IMR-90 (cell line): Measurements from ENCODE around the gene RALGPS1. TPM values are rescaled to one million over a fixed set of nuclear protein-coding genes. Genes with fewer than 3 reads are reported as not detected.

Source experiments
- ATAC-seq: fragments of 200-7000 bp; cut with Tn5 transposase; 2 replicates; pipeline ENCODE4 v1.9.1; 2020; ENCODE audit warnings: low read depth, mild to moderate bottlenecking, moderate library complexity
- BruUV-seq: library from RNA; stranded (reverse); fragments of 400-500 nt; replicated peaks from 2 replicates; lab custom pipeline; 2021; lab: Mats Ljungman, UMichigan
- CTCF ChIA-PET: fragments of 300-600 bp; formaldehyde crosslinking; extraction: SDS; loops from one replicate; lab custom pipeline; 2021; ENCODE audit warnings: antibody characterized with exemption; lab: Yijun Ruan, JAX
- POLR2A ChIA-PET: fragments of 300-600 bp; sonication (Branson Sonifier 250); formaldehyde crosslinking; loops from one replicate; lab custom pipeline; 2022; ENCODE audit warnings: antibody characterized with exemption; ENCODE audit not compliant: unreplicated experiment; lab: Charles Lee
- DNase-seq: peaks from one replicate; pipeline ENCODE4 v3.0.0; 2013
- H2AFZ ChIP-seq: replicated peaks from 2 replicates; pipeline ENCODE3; 2013; ENCODE audit warnings: low read length, mild to moderate bottlenecking; ENCODE audit not compliant: poor library complexity
- H2AK5ac ChIP-seq: 2 replicates; pipeline ENCODE4 v1.6.1; 2013; ENCODE audit warnings: low read depth, low read length, inconsistent platforms
- H2AK9ac ChIP-seq: replicated peaks from 2 replicates; pipeline ENCODE3; 2013; ENCODE audit warnings: mild to moderate bottlenecking, low read depth, low read length, moderate library complexity; ENCODE audit not compliant: poor library complexity
- H2BK120ac ChIP-seq: 2 replicates; pipeline ENCODE4 v1.6.1; 2013; ENCODE audit warnings: low read depth, low read length, inconsistent platforms
- H2BK15ac ChIP-seq: 3 replicates; pipeline ENCODE4 v1.6.1; 2013; ENCODE audit warnings: low read depth, low read length, inconsistent platforms
- H2BK20ac ChIP-seq: 2 replicates; pipeline ENCODE4 v1.6.1; 2013; ENCODE audit warnings: low read depth, mild to moderate bottlenecking, inconsistent platforms, low read length, moderate library complexity
- H2BK5ac ChIP-seq: 2 replicates; pipeline ENCODE4 v1.6.1; 2013; ENCODE audit warnings: mild to moderate bottlenecking, low read depth, low read length, inconsistent platforms; ENCODE audit not compliant: poor library complexity, severe bottlenecking
- H3K14ac ChIP-seq: replicated peaks from 2 replicates; pipeline ENCODE4 v1.6.1; 2013; ENCODE audit warnings: low read depth, low read length, inconsistent platforms
- H3K18ac ChIP-seq: 2 replicates; pipeline ENCODE4 v1.6.1; 2013; ENCODE audit warnings: low read depth, low read length, control low read depth
- H3K23ac ChIP-seq: 2 replicates; pipeline ENCODE4 v1.6.1; 2013; ENCODE audit warnings: low read depth, low read length, inconsistent platforms
- H3K27ac ChIP-seq: 2 replicates; pipeline ENCODE4 v1.5.1; 2013; ENCODE audit warnings: mild to moderate bottlenecking, control low read depth, low read length; ENCODE audit not compliant: insufficient read depth
- H3K27me3 ChIP-seq: 2 replicates; pipeline ENCODE4 v1.6.1; 2013; ENCODE audit warnings: low read length; ENCODE audit not compliant: control insufficient read depth, insufficient read depth
- H3K36me3 ChIP-seq: 2 replicates; pipeline ENCODE4 v1.6.1; 2013; ENCODE audit warnings: low read length, mixed read lengths; ENCODE audit not compliant: control insufficient read depth, insufficient read depth
- H3K4ac ChIP-seq: 2 replicates; pipeline ENCODE4 v1.6.1; 2013; ENCODE audit warnings: low read depth, low read length, inconsistent platforms
- H3K4me1 ChIP-seq: 2 replicates; pipeline ENCODE4 v1.6.1; 2013; ENCODE audit warnings: low read length, mixed read lengths; ENCODE audit not compliant: control insufficient read depth, insufficient read depth
- H3K4me2 ChIP-seq: 2 replicates; pipeline ENCODE4 v1.6.1; 2013; ENCODE audit warnings: low read depth, mild to moderate bottlenecking, control low read depth, low read length, moderate library complexity
- H3K4me3 ChIP-seq: 2 replicates; pipeline ENCODE4 v1.5.1; 2013; ENCODE audit warnings: low read depth, mild to moderate bottlenecking, control low read depth, low read length, moderate library complexity; ENCODE audit not compliant: insufficient read depth
- H3K56ac ChIP-seq: 2 replicates; pipeline ENCODE4 v1.6.1; 2013; ENCODE audit warnings: low read length, inconsistent platforms; ENCODE audit not compliant: insufficient read depth; ENCODE audit errors: extremely low read depth
- H3K79me1 ChIP-seq, 2 experiments: 2 replicates each; pipeline ENCODE4 v1.6.1; 2013; ENCODE audit warnings: low read length in 2 of 2, inconsistent platforms in 1 of 2, low read depth in 1 of 2
- H3K9ac ChIP-seq: 2 replicates; pipeline ENCODE4 v1.6.1; 2013; ENCODE audit warnings: low read depth, low read length, control low read depth
- H3K9me1 ChIP-seq: 2 replicates; pipeline ENCODE4 v1.6.1; 2013; ENCODE audit warnings: low read length, inconsistent platforms; ENCODE audit not compliant: insufficient read depth
- H3K9me3 ChIP-seq: 2 replicates; pipeline ENCODE4 v1.6.1; 2013; ENCODE audit warnings: low read length; ENCODE audit not compliant: control insufficient read depth, insufficient read depth
- H4K20me1 ChIP-seq: 2 replicates; pipeline ENCODE4 v1.6.1; 2013; ENCODE audit warnings: low read length, inconsistent platforms; ENCODE audit not compliant: insufficient read depth
- H4K5ac ChIP-seq: 2 replicates; pipeline ENCODE4 v1.6.1; 2013; ENCODE audit warnings: mild to moderate bottlenecking, low read depth, low read length, control low read depth
- H4K8ac ChIP-seq, 2 experiments: 2 replicates each; pipeline ENCODE4 v1.6.1; 2013; ENCODE audit warnings: low read depth in 2 of 2, low read length in 2 of 2, control low read depth in 1 of 2, inconsistent platforms in 1 of 2
- H4K91ac ChIP-seq: 2 replicates; pipeline ENCODE4 v1.6.1; 2013; ENCODE audit warnings: low read depth, low read length, inconsistent platforms; ENCODE audit not compliant: insufficient read depth
- BHLHE40 ChIP-seq: fragments of 150-350 bp; IDR thresholded peaks from 2 replicates; pipeline ENCODE4 v1.6.1; 2016; ENCODE audit warnings: mild to moderate bottlenecking, low read depth, low read length
- CHD1 ChIP-seq: IDR thresholded peaks from 2 replicates; pipeline ENCODE4 v1.6.1; 2012; ENCODE audit warnings: low read depth, low read length, improper control_type of control experiment
- FOS ChIP-seq: fragments of 150-350 bp; IDR thresholded peaks from 2 replicates; pipeline ENCODE4 v1.6.1; 2016; ENCODE audit warnings: low read depth, low read length
- MAFK ChIP-seq: IDR thresholded peaks from 2 replicates; pipeline ENCODE4 v1.6.1; 2012; ENCODE audit warnings: low read depth, low read length, improper control_type of control experiment
- MXI1 ChIP-seq: IDR thresholded peaks from 2 replicates; pipeline ENCODE4 v1.6.1; 2012; ENCODE audit warnings: low read depth, mild to moderate bottlenecking, low read length, moderate library complexity, borderline replicate concordance
- NFE2L2 ChIP-seq: fragments of 150-350 bp; IDR thresholded peaks from 2 replicates; pipeline ENCODE4 v1.6.1; 2016; ENCODE audit warnings: low read depth, mild to moderate bottlenecking, low read length
- POLR2A ChIP-seq: IDR thresholded peaks from 2 replicates; pipeline ENCODE4 v1.6.1; 2012; ENCODE audit warnings: mild to moderate bottlenecking, low read depth, low read length
- RAD21 ChIP-seq: IDR thresholded peaks from 2 replicates; pipeline ENCODE4 v1.6.1; 2012; ENCODE audit warnings: low read length, improper control_type of control experiment
- RCOR1 ChIP-seq: IDR thresholded peaks from 2 replicates; pipeline ENCODE4 v1.6.1; 2012; ENCODE audit warnings: mild to moderate bottlenecking, low read length, improper control_type of control experiment; ENCODE audit not compliant: insufficient replicate concordance
- SMC3 ChIP-seq: fragments of 150-350 bp; IDR thresholded peaks from 2 replicates; pipeline ENCODE4 v1.6.1; 2016; ENCODE audit warnings: low read depth, mild to moderate bottlenecking, antibody characterized with exemption, low read length, moderate library complexity
- USF2 ChIP-seq: fragments of 150-350 bp; IDR thresholded peaks from 2 replicates; pipeline ENCODE4 v1.6.1; 2017; ENCODE audit warnings: mild to moderate bottlenecking, antibody characterized with exemption, low read length, low read depth
- WGBS, 2 experiments: methylation state at CpG; one replicate each; pipeline versions ENCODE4 v1.1.5 to v1.1.7; 2013; ENCODE audit warnings: missing lambda C conversion rate in 2 of 2; ENCODE audit not compliant: insufficient read length in 1 of 2; ENCODE audit errors: extremely low coverage in 2 of 2; 5-methylcytosine and 5-hydroxymethylcytosine counted together
- dilution Hi-C: fragments of 300-500 bp; cut with HindIII; formaldehyde crosslinking; loops from one replicate; pipeline ENCODE4 v1.14.3; 2018; ENCODE audit warnings: low sequenced_read_pairs; ENCODE audit not compliant: unreplicated experiment
- in situ Hi-C: fragments of 300-500 bp; cut with MboI; formaldehyde crosslinking; loops from 3 replicates; pipeline ENCODE4 v1.14.3; 2019; ENCODE audit warnings: low sequenced_read_pairs, inconsistent platforms, mixed read lengths
- intact Hi-C: fragments of 100-400 bp; cut with micrococcal nuclease; formaldehyde crosslinking; loops from 2 replicates; pipeline ENCODE4 v1.10.0; 2022
- polyA plus RNA-seq, 3 experiments: library from polyadenylated mRNA; depleted of rRNA; stranded (reverse); fragments of >200 nt; gene quantifications; 2 replicates each; pipeline ENCODE4 v1.2.3, GENCODE V29; 2012; ENCODE audit warnings: low replicate concordance in 1 of 3
- total RNA-seq: library from RNA; depleted of rRNA; stranded (reverse); fragments of >200 nt; gene quantifications from 2 replicates; pipeline ENCODE4 v1.2.3, GENCODE V29; 2012

RALGPS1 gene
- total and polyA plus RNA-seq, 2 of the 4 experiments (the other 2 are of a cell fraction) = 0.90 to 2.8 TPM

DNA sequence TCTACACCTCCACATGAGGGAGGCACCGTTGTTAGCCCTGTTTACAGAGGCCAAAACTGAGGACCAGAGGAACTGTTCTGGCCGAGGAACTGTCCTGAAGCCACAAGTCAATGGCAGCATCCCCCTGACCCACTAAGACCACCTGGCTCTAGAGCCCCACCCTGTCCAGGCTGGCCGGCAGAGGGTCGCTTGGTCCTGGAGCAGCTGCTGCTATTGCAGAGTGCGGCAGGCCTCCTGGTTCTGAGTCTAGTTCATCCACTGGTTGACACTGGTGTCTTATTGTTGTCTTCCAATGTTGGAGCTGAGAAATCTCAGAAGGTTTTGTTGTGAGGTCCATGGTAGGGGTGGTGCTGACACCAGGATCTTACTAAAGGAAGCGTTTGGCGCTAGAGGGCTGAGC, 234.4 kb downstream of the RALGPS1 start:
- no peak for DNase-seq
- H3K9ac ChIP-seq = no peak overlapping the region

More for the DNA sequence above, 234.4 kb downstream of the RALGPS1 start:
- Histone ChIP-seq H3K27ac (no peak overlapping the region), H3K4me2 (no peak overlapping the region), H3K4me1 (peaks cover 2% of the 10 kb centered on the region; the same call in 1 of the 2 replicates), H4K8ac (no peak overlapping the region), H3K4me3 (no peak overlapping the region), H3K36me3 (no peaks in the 10 kb centered on the region), H4K5ac (no peak overlapping the region), H3K9me1 (0 out of 2 replicates have a peak, but pooled peaks cover 2% of the 10 kb centered on the region), H3K9me3 (no peaks in the 10 kb centered on the region), H3K23ac (no peak overlapping the region), H2BK5ac (no peak overlapping the region), H3K27me3 (no peaks in the 10 kb centered on the region), H3K79me1 (no peaks in the 10 kb centered on the region), H4K20me1 (no peaks in the 10 kb centered on the region), H2AK9ac (no peak overlapping the region), H3K14ac (no peak overlapping the region), H2AFZ (no peak overlapping the region), H2BK120ac (no peak overlapping the region), H3K56ac (no peak overlapping the region), H2BK15ac (no peak overlapping the region), H4K91ac (no peak overlapping the region), H3K4ac (no peak overlapping the region), H2BK20ac (no peak overlapping the region), H3K18ac (no peak overlapping the region), H2AK5ac (peak overlapping the region; percentile 33; the same call in 1 of the 2 replicates)
- TF ChIP-seq FOS (no peak), CHD1 (no peak), MXI1 (no peak), RAD21 (no peak), BHLHE40 (no peak), RCOR1 (no peak), NFE2L2 (no peak), MAFK (no peak), USF2 (no peak), POLR2A (no peak), SMC3 (no peak)
- ChIA-PET CTCF (no interaction called here), POLR2A (no interaction called here)
- ATAC-seq = no peak
- intact Hi-C loops = no loop called here
- dilution Hi-C loops = no loop called here
- no TSS peak for BruUV-seq
- 100% methylated on average over 3 of the region's 7 CpGs; no CpG with 5 or more reads in 1 of the 2 experiments for WGBS, 2 experiments
- in situ Hi-C loops = no loop called here
